DLD1 (cell line): ENCODE measurements around the gene NIFK.
"Not testable (repeated sequence)": the region's sequence is repeated elsewhere in the genome, so short reads cannot be mapped to it uniquely, and the experiment has no call there.

Source experiments
- in situ Hi-C: cut with HindIII; loops from 2 replicates; pipeline ENCODE4 v1.10.0; 2017; ENCODE audit warnings: low sequenced_read_pairs

NIFK gene

GRCh38 chr2:121735518-121736074 is 1.1 kb downstream of the NIFK start:
- in situ Hi-C loops = no loop called here

GRCh38 chr2:121734544-121734943 is 2.1 kb downstream of the NIFK start:
- in situ Hi-C loops = not testable (repeated sequence)

GRCh38 chr2:121731366-121731765 is 5.3 kb downstream of the NIFK start:
- in situ Hi-C loops = no loop called here

- in situ Hi-C loops = no loop called here
Observed at GRCh38 chr2:121727950-121728349, 8.7 kb downstream of the NIFK start.

- in situ Hi-C loops = no loop called here
Observed at GRCh38 chr2:121727332-121727731, 9.3 kb downstream of the NIFK start.

GRCh38 chr2:121723316-121723715 is 13.4 kb downstream of the NIFK start:
- in situ Hi-C loops = no loop called here

- in situ Hi-C loops = no loop called here
Observed at GRCh38 chr2:121722479-121722878, 14.2 kb downstream of the NIFK start.

- in situ Hi-C loops = no loop called here
Observed at GRCh38 chr2:121721926-121722325, 14.7 kb downstream of the NIFK start.

- in situ Hi-C loops = no loop called here
Observed at GRCh38 chr2:121717529-121717928, 19.1 kb downstream of the NIFK start.

GRCh38 chr2:121716126-121716525 is 20.5 kb downstream of the NIFK start:
- in situ Hi-C loops = no loop called here

- in situ Hi-C loops = not testable (repeated sequence)
Observed at GRCh38 chr2:121711481-121711880, 25.2 kb downstream of the NIFK start.

GRCh38 chr2:121710470-121711170 is 26.1 kb downstream of the NIFK start:
- in situ Hi-C loops = no loop called here

- in situ Hi-C loops = no loop called here
Observed at GRCh38 chr2:121709776-121710469, 26.8 kb downstream of the NIFK start.

GRCh38 chr2:121707920-121708361 is 28.7 kb downstream of the NIFK start:
- in situ Hi-C loops = no loop called here

GRCh38 chr2:121707344-121707919 is 29.2 kb downstream of the NIFK start:
- in situ Hi-C loops = no loop called here

GRCh38 chr2:121705958-121706357 is 30.7 kb downstream of the NIFK start:
- in situ Hi-C loops = no loop called here

GRCh38 chr2:121705390-121705789 is 31.3 kb downstream of the NIFK start:
- in situ Hi-C loops = no loop called here

- in situ Hi-C loops = not testable (repeated sequence)
Observed at GRCh38 chr2:121701761-121702160, 34.9 kb downstream of the NIFK start.

- in situ Hi-C loops = no loop called here
Observed at GRCh38 chr2:121699421-121700333, 37.0 kb downstream of the NIFK start.

- in situ Hi-C loops = no loop called here
Observed at GRCh38 chr2:121698318-121698930, 38.3 kb downstream of the NIFK start.
